OCI-LY3 (cell line): ENCODE data around the gene ARHGAP10.

Source experiments
- CTCF ChIP-seq: fragments of 200-600, 300-600 bp; sonication (generic); IDR thresholded peaks from 2 replicates; pipeline ENCODE4 v1.5.1; 2014; ENCODE audit warnings: antibody characterized with exemption, low read length, low read depth
- EZH2phosphoT487 ChIP-seq: fragments of 200-600 bp; shearing (Covaris generic); IDR thresholded peaks from 2 replicates; pipeline ENCODE4 v1.6.1; 2018; ENCODE audit warnings: antibody characterized with exemption, mixed run types, low read depth

- TF ChIP-seq CTCF (no peak), EZH2phosphoT487 (no peak)
Observed at GRCh38 chr4:147969573-147970385, 237.9 kb downstream of the ARHGAP10 start.
